ENCODE data around the gene PLAC1. TPM values are rescaled to one million over a fixed set of nuclear protein-coding genes. Genes with fewer than 3 reads are reported as not detected.

The PLAC1 gene
- total RNA-seq, 4 donors from 2014 or later: not detected

- TF ChIP-seq CTCF (IDR thresholded peaks at IDR 0.05; ENCODE audit: low read depth): no peak
Observed at GRCh38 chrX:134544135-134544512, 114.1 kb downstream of the PLAC1 start.

GRCh38 chrX:134543288-134543687, 115.0 kb downstream of the PLAC1 start:
- TF ChIP-seq CTCF (IDR thresholded peaks at IDR 0.05; ENCODE audit: low read depth): no peak

- no peak for TF ChIP-seq CTCF (IDR thresholded peaks at IDR 0.05; ENCODE audit: low read depth)
Observed at GRCh38 chrX:134542485-134542884, 115.8 kb downstream of the PLAC1 start.

DNA sequence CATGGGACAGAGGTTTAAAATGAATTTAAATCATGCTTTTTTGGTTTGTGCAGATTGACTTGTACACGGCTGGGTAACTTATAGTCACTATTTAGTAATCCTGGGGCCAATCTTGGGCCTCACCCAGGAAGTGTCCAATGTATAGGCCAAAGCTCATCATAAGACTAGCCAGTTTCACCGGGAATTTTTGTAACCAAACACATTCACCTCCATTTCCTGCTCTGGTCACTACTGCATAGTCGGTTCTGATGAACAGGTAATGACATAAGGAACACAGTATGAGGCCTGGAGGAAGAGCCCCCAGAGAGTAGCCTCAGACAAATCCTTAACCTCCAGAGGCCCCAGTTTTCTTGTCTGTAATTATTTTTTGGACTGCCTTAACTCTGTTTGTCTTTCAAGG, 116.4 kb downstream of the PLAC1 start:
- no peak for TF ChIP-seq CTCF (IDR thresholded peaks at IDR 0.05; ENCODE audit: low read depth)

DNA sequence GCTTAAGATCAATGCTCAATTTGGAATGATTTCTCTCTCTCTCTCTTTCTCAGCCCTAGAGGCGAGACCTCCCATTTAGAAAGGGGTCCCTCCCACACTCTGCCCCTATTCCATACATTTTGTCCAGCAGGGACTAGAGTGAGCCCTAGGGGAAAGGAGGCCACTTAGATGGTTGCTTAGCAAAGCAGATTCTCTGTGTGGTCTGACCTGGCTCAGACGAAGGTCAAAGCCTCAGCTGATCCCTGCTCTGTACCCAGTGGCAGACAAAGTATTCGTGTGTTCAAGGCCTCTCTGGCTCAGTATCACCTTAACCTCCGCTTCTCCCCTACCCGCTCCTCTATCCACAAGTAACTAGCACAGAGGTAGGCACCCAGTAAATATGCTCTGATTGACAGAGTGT, 120.0 kb downstream of the PLAC1 start:
- TF ChIP-seq CTCF (IDR thresholded peaks at IDR 0.05; ENCODE audit: low read depth): no peak

DNA sequence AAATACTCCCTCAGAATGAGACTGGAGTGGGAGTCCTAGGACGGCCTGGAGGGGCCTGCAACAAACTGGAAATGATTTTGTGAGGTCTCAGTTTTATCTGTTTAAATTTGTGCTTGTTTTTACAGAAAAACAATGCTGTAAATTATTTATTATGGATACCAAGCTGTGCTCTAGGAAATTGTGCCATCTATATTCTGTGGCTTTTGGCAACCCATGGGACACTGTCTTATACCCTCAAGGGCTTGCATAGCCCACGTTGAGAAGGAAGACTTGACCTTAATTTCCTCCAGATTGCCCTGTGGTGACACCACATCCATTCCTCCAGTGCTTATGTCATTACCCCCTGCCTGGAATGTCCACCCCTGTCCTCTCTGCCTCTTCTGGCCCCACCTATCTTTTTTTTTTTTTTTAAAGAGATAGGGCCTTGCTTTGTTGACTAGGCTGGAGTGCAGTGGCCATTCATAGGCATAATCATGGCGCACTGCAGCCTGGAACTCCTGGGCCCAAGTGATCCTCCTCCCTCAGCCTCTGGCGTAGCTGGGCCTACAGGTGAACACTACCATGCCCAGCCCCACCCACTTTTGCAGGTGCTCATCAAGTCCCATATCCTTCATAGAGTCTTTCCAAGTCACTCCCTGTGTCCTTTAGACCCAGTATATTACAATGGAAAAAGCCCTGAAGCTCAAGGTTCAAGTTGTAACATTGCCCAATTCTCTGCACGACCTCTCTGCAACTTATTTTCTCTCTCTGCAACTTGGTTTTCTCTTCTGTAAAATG, 120.9 kb downstream of the PLAC1 start:
- no peak for TF ChIP-seq CTCF (IDR thresholded peaks at IDR 0.05; ENCODE audit: low read depth)

DNA sequence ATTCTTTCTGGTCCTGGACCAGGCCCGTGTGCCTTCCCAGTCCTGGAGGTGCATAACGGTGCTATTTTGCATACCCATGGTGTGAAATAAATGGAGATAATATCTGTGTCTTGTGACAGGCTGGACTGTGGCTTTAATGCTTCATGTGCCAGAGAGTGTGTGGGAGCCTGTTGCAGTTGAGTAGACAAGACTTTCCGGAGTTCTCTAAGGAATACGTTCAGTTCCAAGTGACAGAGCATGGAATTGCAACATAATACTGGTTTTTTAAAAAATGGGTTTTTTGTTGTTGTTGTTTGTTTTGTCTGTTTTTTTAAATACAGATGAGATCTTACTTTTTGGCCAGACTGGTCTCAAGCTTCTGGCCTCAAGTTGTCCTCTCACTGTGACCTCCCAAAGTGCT, 124.3 kb downstream of the PLAC1 start:
- no peak for TF ChIP-seq CTCF (IDR thresholded peaks at IDR 0.05; ENCODE audit: low read depth)
